Activated CD8-positive, alpha-beta memory T cell treated with anti-CD3 and anti-CD28 coated beads, Interleukin-2, amount 50 U/mL, for 48 hours (primary cell): ENCODE results near the gene P2RY4.
"Not testable (repeated sequence)": the region's sequence is repeated elsewhere in the genome, so short reads cannot be mapped to it uniquely, and the experiment has no call there.

ENCODE experiments used
- DNase-seq: peaks from one replicate; pipeline ENCODE4 v3.0.0-alpha.2; 2020

Gene P2RY4

GRCh38 chrX:70241501-70241900 is 18.5 kb downstream of the P2RY4 start:
- DNase-seq = no peak

GRCh38 chrX:70240751-70241150 is 19.3 kb downstream of the P2RY4 start:
- DNase-seq = no peak

- DNase-seq = no peak
Measured at GRCh38 chrX:70234355-70234754, 25.6 kb downstream of the P2RY4 start, which contains the start of gene AWAT1. TSS of gene AWAT1 (plus strand) at chrX:70234655. CDS start at chrX:70234696, 41 bp downstream.

GRCh38 chrX:70231666-70232065 is 28.3 kb downstream of the P2RY4 start:
- DNase-seq = no peak

GRCh38 chrX:70226687-70227086 is 33.3 kb downstream of the P2RY4 start:
- DNase-seq = no peak

GRCh38 chrX:70226048-70226447 is 34.0 kb downstream of the P2RY4 start:
- no peak for DNase-seq

- no peak for DNase-seq
Measured at GRCh38 chrX:70219938-70220764, 39.9 kb downstream of the P2RY4 start.

GRCh38 chrX:70209570-70209969 is 50.4 kb downstream of the P2RY4 start:
- DNase-seq = not testable (repeated sequence)

GRCh38 chrX:70208479-70208878 is 51.5 kb downstream of the P2RY4 start:
- DNase-seq = no peak
